Tibial nerve (tissue), 4 donors: ENCODE measurements around the gene MRPS26.

Experiments used
- EP300 ChIP-seq, 2 donors: sonication (generic); formaldehyde crosslinking; IDR thresholded peaks; one replicate each; pipeline ENCODE4 v1.6.1; 2017; ENCODE audit warnings: antibody characterized with exemption in 2 of 2, mild to moderate bottlenecking in 1 of 2
- TF ChIP-seq, protein P1 (sequence below), 5 experiments: fragments of 200-600 bp in 3 of 5; fragments of 450-650 bp in 2 of 5; sonication (generic) in 3 of 5; IDR thresholded peaks; one replicate each; pipeline ENCODE4 v1.5.1; 2016 to 2019; ENCODE audit warnings: antibody characterized with exemption in 5 of 5, mild to moderate bottlenecking in 3 of 5, moderate library complexity in 2 of 5

DNA sequence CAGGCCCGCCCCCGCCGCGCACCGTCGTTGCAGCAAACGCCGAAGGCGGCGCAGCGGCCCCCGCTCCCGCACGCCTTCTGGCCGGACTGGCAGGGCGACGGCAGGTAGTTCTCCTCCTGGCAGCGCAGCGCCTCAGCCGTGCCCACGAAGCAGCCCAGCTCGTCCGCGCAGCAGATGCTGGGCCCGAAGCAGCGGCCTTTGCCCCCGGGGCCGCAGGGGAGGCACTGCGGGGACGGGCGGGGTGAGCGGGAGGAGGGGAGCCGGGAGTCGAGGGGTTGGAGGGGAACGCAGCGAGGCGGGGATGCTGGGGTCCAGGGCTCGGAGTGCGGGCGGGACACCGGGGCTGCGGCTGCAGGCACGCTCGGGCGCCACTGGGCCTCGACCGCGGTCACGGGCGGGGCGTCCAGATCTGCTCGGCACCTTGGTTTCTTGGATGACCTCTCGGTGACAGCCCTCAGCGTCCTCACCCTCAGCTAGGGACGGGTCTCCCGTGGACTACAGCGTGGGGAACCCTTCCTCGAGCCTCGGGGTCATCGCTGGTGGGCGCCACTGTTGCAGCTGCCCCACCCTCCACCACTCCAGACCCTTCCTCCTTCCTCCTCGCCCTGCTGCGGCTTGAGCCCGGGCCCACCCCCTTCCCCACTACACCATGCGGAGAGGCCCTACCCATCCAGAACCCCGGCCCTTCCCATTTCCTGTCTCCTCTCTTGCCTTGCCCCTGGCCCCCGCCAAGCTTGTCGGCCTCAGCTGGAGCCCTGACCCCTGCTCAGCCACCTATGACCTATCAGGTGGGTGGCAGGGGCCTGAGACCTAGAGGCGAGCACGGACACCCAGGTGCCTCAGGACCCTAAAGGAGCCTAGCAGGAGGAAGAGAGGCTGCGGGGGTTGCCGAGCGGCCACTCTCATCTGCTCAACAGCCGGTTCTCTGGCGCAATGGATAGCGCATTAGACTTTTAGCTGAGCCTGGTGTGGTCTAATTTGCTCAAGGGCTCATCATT, 37.4 kb downstream of the MRPS26 start:
- TF ChIP-seq EP300 (IDR thresholded peaks at IDR 0.05), result no peak
- TF ChIP-seq, protein P1, sequence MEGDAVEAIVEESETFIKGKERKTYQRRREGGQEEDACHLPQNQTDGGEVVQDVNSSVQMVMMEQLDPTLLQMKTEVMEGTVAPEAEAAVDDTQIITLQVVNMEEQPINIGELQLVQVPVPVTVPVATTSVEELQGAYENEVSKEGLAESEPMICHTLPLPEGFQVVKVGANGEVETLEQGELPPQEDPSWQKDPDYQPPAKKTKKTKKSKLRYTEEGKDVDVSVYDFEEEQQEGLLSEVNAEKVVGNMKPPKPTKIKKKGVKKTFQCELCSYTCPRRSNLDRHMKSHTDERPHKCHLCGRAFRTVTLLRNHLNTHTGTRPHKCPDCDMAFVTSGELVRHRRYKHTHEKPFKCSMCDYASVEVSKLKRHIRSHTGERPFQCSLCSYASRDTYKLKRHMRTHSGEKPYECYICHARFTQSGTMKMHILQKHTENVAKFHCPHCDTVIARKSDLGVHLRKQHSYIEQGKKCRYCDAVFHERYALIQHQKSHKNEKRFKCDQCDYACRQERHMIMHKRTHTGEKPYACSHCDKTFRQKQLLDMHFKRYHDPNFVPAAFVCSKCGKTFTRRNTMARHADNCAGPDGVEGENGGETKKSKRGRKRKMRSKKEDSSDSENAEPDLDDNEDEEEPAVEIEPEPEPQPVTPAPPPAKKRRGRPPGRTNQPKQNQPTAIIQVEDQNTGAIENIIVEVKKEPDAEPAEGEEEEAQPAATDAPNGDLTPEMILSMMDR (IDR thresholded peaks at IDR 0.05), result no peak
